Esophagus squamous epithelium (tissue), 4 donors: ENCODE measurements around the gene NELL1.

Experiments used
- CTCF ChIP-seq, 6 experiments: fragments of 450-650 bp in 4 of 6; fragments of 200-600 bp in 2 of 6; sonication (generic) in 2 of 6; IDR thresholded peaks; one replicate each; pipeline ENCODE4 v1.5.1; 2016 to 2019; ENCODE audit warnings: antibody characterized with exemption in 6 of 6, mild to moderate bottlenecking in 4 of 6, moderate library complexity in 4 of 6
- POLR2A ChIP-seq, 4 donors: fragments of 450-650 bp; IDR thresholded peaks; one replicate each; pipeline ENCODE4 v1.6.1; 2017; ENCODE audit warnings: antibody characterized with exemption in 4 of 4, mild to moderate bottlenecking in 4 of 4, moderate library complexity in 3 of 4

- TF ChIP-seq CTCF (IDR thresholded peaks at IDR 0.05) (no peak), POLR2A (IDR thresholded peaks at IDR 0.05) (no peak)
Observed at GRCh38 chr11:20729597-20730105, 60.3 kb downstream of the NELL1 start.
